Measurements from ENCODE around the gene SERPINB6. TPM values are rescaled to one million over a fixed set of nuclear protein-coding genes. Genes with fewer than 3 reads are reported as not detected.
A peak's percentile ranks its signal among the peaks of the same experiment; 100 is the strongest.
"Not testable (repeated sequence)": the region's sequence is repeated elsewhere in the genome, so short reads cannot be mapped to it uniquely, and the experiment has no call there.

SERPINB6 gene
- polyA plus RNA-seq, 1 donor: 89.2 TPM

- DNase-seq: no peak
Observed at GRCh38 chr6:2940010-2940850, 31.1 kb downstream of the SERPINB6 start.

DNA sequence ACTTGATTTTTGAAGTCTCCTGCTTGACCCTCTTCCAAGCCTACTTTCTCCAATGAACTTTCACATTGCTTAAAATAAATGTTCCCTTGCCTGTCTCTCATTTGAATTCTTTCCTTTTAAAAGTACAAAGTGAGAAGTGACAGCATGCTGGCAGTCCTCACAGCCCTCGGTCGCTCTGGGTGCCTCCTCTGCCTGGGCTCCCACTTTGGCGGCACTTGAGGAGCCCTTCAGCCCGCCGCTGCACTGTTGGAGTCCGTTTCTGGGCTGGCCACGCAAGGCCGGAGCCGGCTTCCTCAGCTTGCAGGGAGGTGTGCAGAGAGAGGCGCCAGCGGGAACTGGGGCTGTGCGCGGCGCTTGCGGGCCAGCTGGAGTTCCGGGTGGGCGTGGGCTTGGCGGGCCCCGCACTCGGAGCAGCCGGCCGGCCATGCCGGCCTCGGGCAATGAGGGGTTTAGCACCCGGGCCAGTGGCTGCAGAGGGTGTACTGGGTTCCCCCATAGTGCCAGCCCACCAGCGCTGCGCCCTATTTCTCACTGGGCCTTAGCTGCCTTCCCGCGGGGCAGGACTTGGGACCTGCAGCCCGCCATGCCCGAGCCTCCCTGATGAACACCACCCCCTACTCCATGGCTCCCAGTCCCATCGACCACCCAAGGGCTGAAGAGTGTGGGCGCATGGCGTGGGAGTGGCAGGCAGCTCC is 31.9 kb downstream of the SERPINB6 start:
- DNase-seq: no peak

DNA sequence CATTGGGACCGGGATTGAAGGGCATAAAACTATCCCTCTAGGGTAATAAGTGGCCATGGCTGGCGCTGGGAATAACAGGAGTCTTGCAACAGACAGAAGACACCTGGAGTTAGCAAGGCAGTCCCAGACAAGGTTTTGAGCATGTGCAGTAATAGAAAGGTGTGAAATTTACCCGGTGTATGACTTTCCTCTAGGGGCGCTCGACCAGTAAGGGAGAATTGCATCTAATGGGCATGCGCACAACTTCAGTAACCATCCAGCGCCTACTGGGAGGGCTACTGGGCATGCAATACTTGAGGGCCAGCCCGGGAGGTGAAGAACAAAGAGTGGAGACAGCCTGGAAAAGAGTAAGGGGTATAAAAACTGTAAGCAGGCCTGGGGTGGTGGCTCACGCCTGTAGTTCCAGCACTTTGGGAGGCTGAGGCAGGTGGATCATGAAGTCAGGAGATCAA is 32.7 kb downstream of the SERPINB6 start:
- no peak for DNase-seq

GRCh38 chr6:2938004-2938631 is 33.2 kb downstream of the SERPINB6 start:
- no peak for DNase-seq

DNA sequence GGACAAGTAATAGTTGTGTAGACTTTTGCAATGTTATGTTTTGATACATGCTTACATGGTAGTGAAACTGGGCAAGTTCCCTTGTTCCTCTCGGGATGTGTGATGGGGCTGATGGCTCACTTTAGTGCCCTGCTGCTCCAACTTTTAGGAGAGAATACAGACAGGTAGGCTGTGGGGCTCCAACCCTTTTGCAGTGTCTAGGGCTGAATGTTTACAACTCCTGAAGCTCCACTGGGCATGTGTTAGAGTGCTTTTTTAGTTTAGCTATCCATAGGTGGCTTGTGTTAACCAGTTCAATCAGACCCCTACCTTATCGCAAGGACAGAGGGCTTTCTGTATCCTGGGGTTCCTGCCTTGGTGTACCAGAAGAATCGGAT is 33.8 kb downstream of the SERPINB6 start:
- no peak for DNase-seq

DNA sequence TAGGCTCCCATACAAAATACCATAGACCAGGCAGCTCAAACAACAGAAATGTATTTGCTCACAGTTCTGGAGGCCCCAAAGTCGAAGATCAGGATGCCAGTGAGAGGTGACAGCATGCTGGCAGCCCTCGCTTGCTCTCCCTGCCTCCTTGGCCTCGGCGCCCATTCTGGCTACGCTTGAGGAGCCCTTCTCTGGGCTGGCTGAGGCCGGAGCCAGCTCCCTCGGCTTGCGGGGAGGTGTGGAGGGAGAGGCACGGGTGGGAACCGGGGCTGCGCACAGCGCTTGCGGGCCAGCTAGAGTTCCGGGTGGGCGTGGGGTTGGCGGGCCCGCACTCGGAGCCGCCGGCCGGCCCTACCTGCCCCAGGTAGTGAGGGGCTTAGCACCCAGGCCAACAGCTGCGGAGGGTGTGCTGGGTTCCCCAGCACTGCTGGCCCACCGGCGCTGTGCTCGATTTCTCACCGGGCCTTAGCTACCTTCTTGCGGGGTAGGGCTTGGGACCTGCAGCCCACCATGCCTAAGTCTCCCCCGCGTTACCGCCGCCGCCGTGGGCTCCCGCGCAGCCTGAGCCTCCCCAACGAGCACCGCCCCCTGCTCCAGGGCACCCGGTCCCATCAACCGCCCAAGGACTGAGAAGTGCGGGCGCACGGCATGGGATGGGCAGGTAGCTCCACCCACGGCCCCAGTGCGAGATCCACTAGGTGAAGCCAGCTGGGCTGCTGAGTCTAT is 35.6 kb downstream of the SERPINB6 start:
- DNase-seq: no peak

GRCh38 chr6:2934057-2934456 is 37.3 kb downstream of the SERPINB6 start:
- DNase-seq: no peak

DNA sequence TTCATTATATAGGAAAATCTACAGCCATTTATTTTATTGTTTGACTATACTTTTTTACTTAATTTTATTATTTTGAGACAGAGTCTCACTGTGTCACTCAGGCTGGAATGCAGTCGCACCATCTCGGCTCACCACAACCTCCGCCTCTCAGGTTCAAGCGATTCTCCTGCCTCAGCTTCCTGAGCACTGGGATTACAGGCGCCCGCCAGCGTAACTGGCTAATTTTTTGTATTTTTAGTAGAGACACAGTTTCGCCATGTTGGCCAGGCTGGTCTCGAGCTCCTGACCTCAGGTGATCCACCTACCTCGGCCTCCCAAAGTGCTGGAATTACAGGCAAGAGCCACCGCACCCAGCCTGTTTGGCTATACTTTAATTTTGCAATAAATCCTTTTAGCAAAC is 38.5 kb downstream of the SERPINB6 start:
- DNase-seq: not testable (repeated sequence)

DNA sequence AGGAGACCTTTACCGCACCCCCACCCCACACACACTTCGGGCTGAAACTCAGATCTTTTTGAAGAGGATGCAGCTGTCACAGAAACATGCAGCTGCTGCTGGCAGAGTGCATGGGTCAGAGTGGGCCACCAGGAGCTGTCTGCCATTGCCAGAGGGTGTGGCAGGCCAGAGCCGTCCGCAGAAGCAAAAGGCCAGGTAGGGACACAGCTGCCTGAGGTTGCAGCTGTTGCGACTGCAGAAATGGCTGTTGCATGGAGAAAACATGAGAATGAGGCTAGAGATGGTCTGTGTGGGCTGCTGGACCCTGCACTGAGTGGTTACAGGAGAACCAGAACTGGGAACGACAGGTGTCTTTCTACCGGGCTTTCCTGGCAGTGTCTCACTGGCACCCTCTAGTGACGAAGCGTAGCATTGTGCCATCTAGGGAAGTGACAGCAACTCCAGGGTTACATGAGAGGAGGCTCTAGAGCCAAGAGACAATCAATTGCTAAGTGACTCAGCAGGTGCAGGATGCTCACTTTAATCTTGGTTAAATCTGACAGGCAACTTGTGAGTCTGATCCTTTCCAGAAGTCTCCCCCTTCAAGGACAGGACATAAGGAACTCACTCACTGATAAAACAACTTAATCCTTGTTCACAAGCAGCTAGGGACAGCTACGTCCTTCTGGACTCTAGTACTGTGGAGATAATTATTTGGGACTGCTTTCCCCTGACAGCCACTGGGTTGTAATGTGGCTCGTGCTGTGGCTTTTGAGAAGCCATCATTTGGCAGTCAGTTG is 39.2 kb downstream of the SERPINB6 start:
- DNase-seq: peak; percentile 79

- DNase-seq: no peak
Observed at GRCh38 chr6:2931055-2931454, 40.3 kb downstream of the SERPINB6 start.

- DNase-seq: not testable (repeated sequence)
Observed at GRCh38 chr6:2927931-2928330, 43.4 kb downstream of the SERPINB6 start.

- not testable (repeated sequence) for DNase-seq
Observed at GRCh38 chr6:2925842-2926747, 45.3 kb downstream of the SERPINB6 start.

- no peak for DNase-seq
Observed at GRCh38 chr6:2921520-2922115, 49.7 kb downstream of the SERPINB6 start.

DNA sequence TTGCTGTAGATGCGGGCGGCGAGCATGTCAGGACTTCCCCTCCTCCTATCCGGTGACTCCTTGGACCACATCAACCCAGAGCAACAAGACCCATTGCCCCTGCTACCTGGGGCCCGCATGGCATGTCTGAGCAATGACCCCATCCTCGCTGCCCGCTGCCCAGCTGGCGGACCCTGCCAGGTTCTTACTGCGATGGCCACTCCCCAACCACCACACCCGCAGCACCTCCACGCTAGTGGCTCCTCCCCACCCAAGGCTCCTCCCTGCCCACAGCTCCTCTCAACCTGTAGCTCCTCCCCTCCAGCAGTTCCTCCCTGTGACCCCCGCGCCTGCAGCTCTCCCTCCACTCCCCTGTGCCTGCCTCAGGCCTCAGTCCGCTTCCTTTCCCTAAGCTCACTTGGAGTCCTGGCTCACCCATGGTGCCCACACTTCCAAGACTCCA is 50.7 kb downstream of the SERPINB6 start:
- DNase-seq: no peak

DNA sequence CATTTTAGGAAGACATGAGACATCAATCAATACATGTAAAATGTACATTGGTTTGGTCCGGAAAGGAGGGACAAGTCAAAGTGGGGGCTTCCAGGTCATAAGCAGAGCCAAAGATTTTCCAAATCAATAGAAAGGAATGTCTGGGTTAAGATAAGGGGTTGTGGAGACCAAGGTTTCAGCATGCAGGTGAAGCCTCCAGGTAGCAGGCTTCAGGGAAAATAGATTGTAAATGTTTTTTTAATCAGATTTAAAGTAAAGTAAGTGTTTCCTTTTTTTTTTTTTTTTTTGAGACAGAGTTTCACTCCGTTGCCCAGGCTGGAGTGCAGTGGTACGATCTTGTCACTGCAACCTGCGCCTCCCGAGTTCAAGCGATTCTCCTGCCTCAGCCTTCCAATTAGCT is 51.5 kb downstream of the SERPINB6 start:
- no peak for DNase-seq

DNA sequence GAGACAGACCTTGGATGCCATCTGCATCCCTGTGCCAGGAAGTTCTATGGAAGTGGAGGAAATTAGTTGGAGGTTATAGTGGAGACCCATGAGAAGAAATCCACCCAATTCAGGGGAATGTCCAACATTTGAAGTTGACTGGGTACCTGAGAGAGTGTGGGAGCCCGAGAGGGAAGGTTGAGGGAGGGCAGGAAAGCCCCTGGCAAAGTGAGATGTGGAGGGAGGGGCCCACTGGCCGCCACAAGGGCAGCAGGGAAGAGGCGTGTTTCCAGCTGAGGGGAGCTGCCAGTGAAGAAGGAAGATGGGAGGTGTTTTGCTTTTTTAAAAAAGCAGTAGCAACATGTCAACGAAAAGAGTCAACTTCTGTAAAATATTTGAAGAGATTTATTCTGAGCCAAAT is 52.0 kb downstream of the SERPINB6 start:
- no peak for DNase-seq

- no peak for DNase-seq
Observed at GRCh38 chr6:2918936-2919335, 52.4 kb downstream of the SERPINB6 start.

DNA sequence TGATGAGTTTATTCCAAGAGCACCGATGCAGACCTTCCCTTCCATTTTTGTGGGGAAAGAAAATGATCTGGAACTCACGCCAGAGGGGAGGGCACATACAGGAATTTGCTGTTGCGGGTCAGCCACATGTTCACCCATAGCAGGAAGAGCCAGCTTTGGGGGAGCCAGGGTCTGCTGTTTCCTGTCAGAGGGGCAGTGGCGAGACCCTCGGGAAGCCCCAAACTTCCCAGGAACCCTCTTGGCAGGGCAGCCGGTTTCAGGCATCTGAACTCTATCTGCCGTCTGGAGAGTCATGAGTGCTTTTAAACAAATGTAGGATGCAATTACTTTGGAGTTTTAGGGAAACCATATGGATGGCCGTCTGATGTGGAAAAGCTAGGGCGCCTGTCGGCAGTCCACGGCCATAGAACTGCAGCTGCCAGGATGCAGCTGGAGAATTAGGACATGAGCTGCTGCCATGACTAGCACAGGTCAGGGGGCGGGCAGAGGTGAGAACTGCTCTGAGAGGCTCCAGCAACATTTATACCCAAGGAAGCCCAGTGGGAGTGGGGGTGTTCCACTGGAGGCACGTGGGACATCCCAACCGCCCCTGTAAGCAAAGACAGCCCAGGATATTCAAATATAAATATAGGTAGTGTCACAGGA is 53.4 kb downstream of the SERPINB6 start:
- peak; percentile 35 for DNase-seq

DNA sequence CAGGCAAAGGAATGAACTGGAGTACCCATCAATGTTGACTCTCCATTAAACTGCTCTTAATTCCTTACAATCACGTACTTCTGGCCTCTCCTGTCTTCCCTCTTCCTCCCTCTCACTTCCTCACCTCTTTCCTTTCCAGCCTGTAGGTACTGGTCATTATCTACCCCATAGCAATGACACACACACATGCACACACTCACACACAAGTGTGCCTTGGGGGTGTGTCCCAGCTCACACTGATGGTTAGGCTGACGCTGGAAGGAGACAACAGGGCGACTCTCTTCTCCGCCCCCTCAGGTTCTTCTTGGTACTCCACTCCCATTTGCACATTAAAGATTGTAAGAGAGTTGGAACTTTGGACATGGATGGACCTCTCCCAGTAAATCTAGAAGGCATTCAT is 54.3 kb downstream of the SERPINB6 start:
- no peak for DNase-seq
